PC-9 (cell line): Measurements from ENCODE around the gene INPP5A. TPM values are rescaled to one million over a fixed set of nuclear protein-coding genes. Genes with fewer than 3 reads are reported as not detected.
"Not testable (repeated sequence)": the region's sequence is repeated elsewhere in the genome, so short reads cannot be mapped to it uniquely, and the experiment has no call there.

ENCODE experiments used
- BruUV-seq: library from RNA; stranded (reverse); fragments of 400-500 nt; replicated peaks from 2 replicates; lab custom pipeline; 2021; lab: Mats Ljungman, UMichigan
- CTCF ChIA-PET: fragments of 300-600 bp; sonication (Branson Sonifier 250); formaldehyde crosslinking; loops from one replicate; lab custom pipeline; 2022; ENCODE audit warnings: antibody characterized with exemption; lab: Charles Lee
- POLR2A ChIA-PET: fragments of 300-600 bp; sonication (Branson Sonifier 250); formaldehyde crosslinking; loops from one replicate; lab custom pipeline; 2022; ENCODE audit warnings: antibody characterized with exemption; ENCODE audit not compliant: unreplicated experiment; lab: Charles Lee
- DNase-seq, 2 experiments: peaks; one replicate each; pipeline versions ENCODE4 v3.0.0 to v3.0.0-alpha.2; 2015 to 2022; ENCODE audit warnings: mixed read lengths in 1 of 2
- H2AFZ ChIP-seq: fragments of 200-600 bp; sonication (generic); 2 replicates; pipeline ENCODE4 v1.8.1; 2017; ENCODE audit warnings: antibody characterized with exemption
- H3F3A ChIP-seq: fragments of 200-600 bp; sonication (generic); 2 replicates; pipeline ENCODE4 v1.8.1; 2017; ENCODE audit warnings: antibody characterized with exemption, mild to moderate bottlenecking, low read depth; ENCODE audit not compliant: insufficient read depth
- H3K27ac ChIP-seq: fragments of 200-600 bp; sonication (generic); 2 replicates; pipeline ENCODE4 v1.6.1; 2016; ENCODE audit warnings: mixed run types
- H3K27me3 ChIP-seq: fragments of 200-600 bp; sonication (generic); 2 replicates; pipeline ENCODE4 v1.6.1; 2016; ENCODE audit warnings: low read depth, mixed run types; ENCODE audit not compliant: insufficient read depth
- H3K36me3 ChIP-seq: fragments of 200-600 bp; sonication (generic); 2 replicates; pipeline ENCODE4 v1.6.1; 2016; ENCODE audit warnings: low read depth, mixed run types
- H3K4me1 ChIP-seq: fragments of 200-600 bp; sonication (generic); replicated peaks from 2 replicates; pipeline ENCODE4 v1.6.1; 2016; ENCODE audit warnings: mixed run types; ENCODE audit not compliant: insufficient read depth
- H3K4me2 ChIP-seq: fragments of 200-600 bp; sonication (generic); 2 replicates; pipeline ENCODE4 v1.6.1; 2017; ENCODE audit warnings: mixed run types
- H3K4me3 ChIP-seq: fragments of 200-600 bp; sonication (generic); 2 replicates; pipeline ENCODE4 v1.6.1; 2016; ENCODE audit warnings: mixed run types
- H3K79me2 ChIP-seq: fragments of 200-600 bp; sonication (generic); 2 replicates; pipeline ENCODE4 v1.6.1; 2017; ENCODE audit warnings: low read depth, mixed run types
- H3K9me2 ChIP-seq: fragments of 200-600 bp; sonication (generic); 2 replicates; pipeline ENCODE4 v1.8.1; 2017; ENCODE audit warnings: mild to moderate bottlenecking; ENCODE audit not compliant: insufficient read depth
- H3K9me3 ChIP-seq: fragments of 200-600 bp; sonication (generic); 2 replicates; pipeline ENCODE4 v1.8.1; 2016; ENCODE audit warnings: low read depth; ENCODE audit not compliant: insufficient read depth
- H4K20me1 ChIP-seq: fragments of 200-600 bp; sonication (generic); 2 replicates; pipeline ENCODE4 v1.8.1; 2017; ENCODE audit not compliant: insufficient read depth
- CTCF ChIP-seq: fragments of 200-600 bp; sonication (generic); conservative IDR thresholded peaks from 2 replicates; pipeline ENCODE4 v1.6.1; 2017; ENCODE audit warnings: mixed run types, antibody characterized with exemption, mild to moderate bottlenecking, moderate library complexity
- EZH2 ChIP-seq: fragments of 200-600 bp; sonication (generic); IDR thresholded peaks from 2 replicates; pipeline ENCODE4 v1.8.0; 2017; ENCODE audit warnings: antibody characterized with exemption, low read depth
- intact Hi-C: fragments of 100-400 bp; cut with micrococcal nuclease; formaldehyde crosslinking; loops from one replicate; pipeline ENCODE4 v1.10.0; 2022; ENCODE audit not compliant: unreplicated experiment
- total RNA-seq: library from RNA; stranded (reverse); gene quantifications from 2 replicates; pipeline ENCODE4 v1.2.3, GENCODE V29; 2021

INPP5A gene
- total RNA-seq, 1 experiment from 2014 or later, result 18.4 TPM

GRCh38 chr10:132790470-132790869, 252.9 kb downstream of the INPP5A start:
- no peaks in the 10 kb centered on the region for H3F3A ChIP-seq
- ChIA-PET POLR2A (no interaction called here), CTCF (no interaction called here)
- no peaks in the 10 kb centered on the region for H3K4me1 ChIP-seq
- no peak for TF ChIP-seq EZH2
- no peaks in the 10 kb centered on the region for H3K9me2 ChIP-seq
- no TSS peak for BruUV-seq
- H3K9me3 ChIP-seq, result no peaks in the 10 kb centered on the region
- intact Hi-C loops, result no loop called here
- no peaks in the 10 kb centered on the region for H3K79me2 ChIP-seq
- H3K4me3 ChIP-seq, result no peak overlapping the region
- no peak overlapping the region for H2AFZ ChIP-seq
- DNase-seq, result no peak
- no peaks in the 10 kb centered on the region for H3K36me3 ChIP-seq
- no peak overlapping the region for H3K27ac ChIP-seq
- no peaks in the 10 kb centered on the region for H3K27me3 ChIP-seq
- H3K4me2 ChIP-seq, result no peak overlapping the region
- H4K20me1 ChIP-seq, result no peaks in the 10 kb centered on the region

- no peaks in the 10 kb centered on the region for H3K36me3 ChIP-seq
- POLR2A ChIA-PET, result no interaction called here
- CTCF ChIA-PET, result no interaction called here
- intact Hi-C loops, result no loop called here
- no peak for DNase-seq
- no peaks in the 10 kb centered on the region for H3K9me2 ChIP-seq
- H3K4me2 ChIP-seq, result no peak overlapping the region
- no peaks in the 10 kb centered on the region for H3K79me2 ChIP-seq
- BruUV-seq, result no TSS peak
- no peak overlapping the region for H3K27ac ChIP-seq
- TF ChIP-seq CTCF (no peak), EZH2 (no peak)
- no peaks in the 10 kb centered on the region for H3K9me3 ChIP-seq
- H2AFZ ChIP-seq, result no peak overlapping the region
- H4K20me1 ChIP-seq, result no peaks in the 10 kb centered on the region
- no peaks in the 10 kb centered on the region for H3K27me3 ChIP-seq
- no peaks in the 10 kb centered on the region for H3K4me1 ChIP-seq
- H3F3A ChIP-seq, result no peaks in the 10 kb centered on the region
- no peak overlapping the region for H3K4me3 ChIP-seq
Measured at GRCh38 chr10:132790934-132791829, 253.6 kb downstream of the INPP5A start.

GRCh38 chr10:132792099-132792498, 254.5 kb downstream of the INPP5A start:
- H3K27me3 ChIP-seq, H3F3A ChIP-seq, CTCF ChIA-PET, H3K27ac ChIP-seq, intact Hi-C loops, H3K79me2 ChIP-seq, H2AFZ ChIP-seq, H4K20me1 ChIP-seq, POLR2A ChIA-PET, H3K36me3 ChIP-seq, DNase-seq, H3K4me3 ChIP-seq, H3K4me2 ChIP-seq, BruUV-seq, H3K4me1 ChIP-seq, H3K9me3 ChIP-seq, H3K9me2 ChIP-seq: not testable (repeated sequence)

GRCh38 chr10:132792796-132793195, 255.2 kb downstream of the INPP5A start:
- H3K9me2 ChIP-seq, result no peaks in the 10 kb centered on the region
- intact Hi-C loops, result no loop called here
- POLR2A ChIA-PET, result no interaction called here

More at GRCh38 chr10:132792796-132793195, 255.2 kb downstream of the INPP5A start:
- Histone ChIP-seq H4K20me1 (no peaks in the 10 kb centered on the region), H3K79me2 (no peaks in the 10 kb centered on the region), H3K4me3 (no peak overlapping the region), H3K36me3 (no peaks in the 10 kb centered on the region), H3K4me1 (no peaks in the 10 kb centered on the region), H3K9me3 (no peaks in the 10 kb centered on the region), H2AFZ (no peak overlapping the region), H3K4me2 (no peak overlapping the region), H3F3A (no peaks in the 10 kb centered on the region), H3K27me3 (no peaks in the 10 kb centered on the region), H3K27ac (no peak overlapping the region)
- BruUV-seq, result no TSS peak
- no peak for DNase-seq
- CTCF ChIA-PET, result no interaction called here
- no peak for TF ChIP-seq EZH2
- no peak for TF ChIP-seq CTCF
